GM12872 (cell line): Measurements from ENCODE around the gene DARS2.

Experiments
- TF ChIP-seq, protein P1 (sequence below): IDR thresholded peaks from 3 replicates; pipeline ENCODE4 v1.5.1; 2011; ENCODE audit warnings: low read depth, mild to moderate bottlenecking, low read length, moderate library complexity; ENCODE audit not compliant: insufficient read depth

The DARS2 gene

GRCh38 chr1:173887627-173888026 lies 63.2 kb downstream of the DARS2 start:
- TF ChIP-seq, protein P1, sequence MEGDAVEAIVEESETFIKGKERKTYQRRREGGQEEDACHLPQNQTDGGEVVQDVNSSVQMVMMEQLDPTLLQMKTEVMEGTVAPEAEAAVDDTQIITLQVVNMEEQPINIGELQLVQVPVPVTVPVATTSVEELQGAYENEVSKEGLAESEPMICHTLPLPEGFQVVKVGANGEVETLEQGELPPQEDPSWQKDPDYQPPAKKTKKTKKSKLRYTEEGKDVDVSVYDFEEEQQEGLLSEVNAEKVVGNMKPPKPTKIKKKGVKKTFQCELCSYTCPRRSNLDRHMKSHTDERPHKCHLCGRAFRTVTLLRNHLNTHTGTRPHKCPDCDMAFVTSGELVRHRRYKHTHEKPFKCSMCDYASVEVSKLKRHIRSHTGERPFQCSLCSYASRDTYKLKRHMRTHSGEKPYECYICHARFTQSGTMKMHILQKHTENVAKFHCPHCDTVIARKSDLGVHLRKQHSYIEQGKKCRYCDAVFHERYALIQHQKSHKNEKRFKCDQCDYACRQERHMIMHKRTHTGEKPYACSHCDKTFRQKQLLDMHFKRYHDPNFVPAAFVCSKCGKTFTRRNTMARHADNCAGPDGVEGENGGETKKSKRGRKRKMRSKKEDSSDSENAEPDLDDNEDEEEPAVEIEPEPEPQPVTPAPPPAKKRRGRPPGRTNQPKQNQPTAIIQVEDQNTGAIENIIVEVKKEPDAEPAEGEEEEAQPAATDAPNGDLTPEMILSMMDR = no peak

GRCh38 chr1:173888749-173889148 lies 64.3 kb downstream of the DARS2 start:
- TF ChIP-seq, protein P1 = no peak

DNA sequence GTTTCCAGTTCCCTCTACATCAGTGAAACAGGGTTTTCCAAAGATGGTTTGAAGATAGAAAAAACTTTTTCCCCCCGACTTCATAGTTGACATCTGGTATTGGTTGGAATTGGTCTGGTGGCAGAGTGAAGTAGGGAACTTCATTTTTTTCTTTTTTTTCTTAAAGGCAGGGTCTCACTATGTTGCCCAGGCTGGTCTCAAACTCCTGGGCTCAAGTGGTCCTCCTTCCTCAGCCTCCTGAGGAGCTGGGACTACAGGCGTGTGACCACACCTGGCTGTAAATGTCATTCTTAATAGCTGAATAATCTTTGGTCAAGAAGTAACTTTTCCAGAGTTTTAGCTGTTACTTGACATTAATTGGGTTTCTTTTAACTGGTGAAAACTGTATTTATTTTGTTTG lies 65.4 kb downstream of the DARS2 start:
- TF ChIP-seq, protein P1 = no peak

DNA sequence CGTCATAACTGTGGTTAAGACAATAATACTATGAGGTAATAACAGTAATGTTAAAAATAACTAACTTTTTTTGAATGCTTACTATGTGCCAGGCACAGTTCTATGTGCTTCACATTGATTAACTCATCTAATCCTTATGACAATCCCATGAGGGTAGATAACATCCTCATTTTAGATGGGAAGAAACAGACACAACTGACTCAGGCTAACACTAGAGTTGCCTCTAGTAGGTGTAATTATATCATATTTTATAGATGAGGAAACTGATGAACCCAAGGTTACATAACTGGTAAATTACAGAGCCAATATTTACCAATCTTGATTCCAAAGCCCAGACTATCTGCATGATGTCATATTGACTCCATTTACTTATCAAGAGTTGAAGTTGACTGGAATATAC lies 69.1 kb downstream of the DARS2 start:
- TF ChIP-seq, protein P1 = no peak

DNA sequence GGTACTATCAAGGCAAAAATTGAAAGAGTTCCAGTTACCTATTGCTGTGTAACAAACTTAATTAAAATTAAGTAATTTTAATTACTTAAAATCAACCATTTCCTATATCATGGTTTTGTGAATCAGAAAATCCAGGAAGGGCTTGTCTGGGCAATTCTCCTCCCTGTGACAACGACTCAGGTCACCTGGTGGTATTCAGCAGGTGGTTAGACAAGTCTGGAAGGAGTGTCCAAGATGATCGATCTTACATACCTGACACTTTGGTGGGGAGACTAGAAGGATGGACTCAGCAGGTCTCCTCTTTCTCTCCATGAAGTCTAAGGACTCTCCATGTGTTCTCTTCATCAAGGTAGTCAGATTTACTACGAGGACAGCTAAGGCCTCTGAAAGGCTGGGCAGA lies 69.7 kb downstream of the DARS2 start:
- TF ChIP-seq, protein P1 = no peak

- TF ChIP-seq, protein P1 = no peak
Measured at GRCh38 chr1:173900427-173900826, 76.0 kb downstream of the DARS2 start.

DNA sequence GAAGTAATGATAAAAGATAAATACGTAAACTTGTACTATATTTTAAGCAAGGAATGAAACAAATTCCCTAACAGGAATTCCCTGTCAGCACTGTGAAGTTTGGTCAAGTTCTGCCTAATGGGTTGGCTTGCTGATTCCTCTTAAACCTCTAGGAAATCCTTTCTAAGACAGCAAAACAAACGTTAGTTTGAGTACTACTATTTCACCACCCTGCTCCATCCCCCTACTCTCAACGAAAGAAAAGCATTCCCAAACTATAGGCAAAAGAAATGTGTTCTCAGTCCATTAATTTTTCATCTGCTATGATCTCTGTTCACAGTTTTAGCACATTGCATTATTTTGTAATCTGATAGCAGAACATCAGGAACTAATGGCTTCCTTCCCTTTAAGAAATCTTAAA lies 76.5 kb downstream of the DARS2 start:
- TF ChIP-seq, protein P1 = no peak

DNA sequence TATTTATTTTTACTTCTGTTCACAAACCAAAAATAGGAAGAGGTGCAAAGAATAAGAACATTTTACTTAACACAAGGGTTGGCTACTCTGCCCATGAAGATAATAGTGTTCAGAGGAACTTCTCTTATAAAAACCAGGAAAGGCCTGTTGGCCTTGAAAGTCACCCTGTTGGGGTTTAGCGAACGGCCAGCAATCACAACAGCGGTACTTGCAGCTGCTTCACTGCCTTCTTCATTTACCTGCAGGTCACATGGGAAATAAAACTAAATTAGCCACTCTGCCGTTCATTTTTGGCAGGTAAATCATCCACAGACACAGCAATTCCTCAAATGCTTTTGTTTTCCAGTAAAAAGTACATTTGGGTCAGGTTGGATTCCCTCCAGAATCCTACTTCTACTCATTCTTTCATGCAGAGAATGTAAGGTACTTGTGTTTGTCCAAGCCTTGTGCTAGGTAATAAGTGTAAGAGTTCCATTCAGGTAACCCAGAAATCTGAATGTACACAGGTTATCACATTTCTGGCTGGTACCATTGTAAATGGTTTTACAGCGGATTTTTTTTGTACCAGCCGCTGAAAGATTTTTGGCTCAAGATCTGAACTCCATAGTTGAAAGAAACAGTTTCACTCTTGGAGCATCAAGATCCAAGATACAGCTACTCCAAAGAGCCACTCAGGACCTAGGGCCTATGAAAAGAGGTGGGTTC lies 79.5 kb downstream of the DARS2 start:
- TF ChIP-seq, protein P1 = no peak
